ENCODE measurements around the gene MAP2K2. TPM values are rescaled to one million over a fixed set of nuclear protein-coding genes. Genes with fewer than 3 reads are reported as not detected.
A peak's percentile ranks its signal among the peaks of the same experiment; 100 is the strongest.

MAP2K2 gene
- total RNA-seq, 1 experiment from 2014 or later = 151 TPM

DNA sequence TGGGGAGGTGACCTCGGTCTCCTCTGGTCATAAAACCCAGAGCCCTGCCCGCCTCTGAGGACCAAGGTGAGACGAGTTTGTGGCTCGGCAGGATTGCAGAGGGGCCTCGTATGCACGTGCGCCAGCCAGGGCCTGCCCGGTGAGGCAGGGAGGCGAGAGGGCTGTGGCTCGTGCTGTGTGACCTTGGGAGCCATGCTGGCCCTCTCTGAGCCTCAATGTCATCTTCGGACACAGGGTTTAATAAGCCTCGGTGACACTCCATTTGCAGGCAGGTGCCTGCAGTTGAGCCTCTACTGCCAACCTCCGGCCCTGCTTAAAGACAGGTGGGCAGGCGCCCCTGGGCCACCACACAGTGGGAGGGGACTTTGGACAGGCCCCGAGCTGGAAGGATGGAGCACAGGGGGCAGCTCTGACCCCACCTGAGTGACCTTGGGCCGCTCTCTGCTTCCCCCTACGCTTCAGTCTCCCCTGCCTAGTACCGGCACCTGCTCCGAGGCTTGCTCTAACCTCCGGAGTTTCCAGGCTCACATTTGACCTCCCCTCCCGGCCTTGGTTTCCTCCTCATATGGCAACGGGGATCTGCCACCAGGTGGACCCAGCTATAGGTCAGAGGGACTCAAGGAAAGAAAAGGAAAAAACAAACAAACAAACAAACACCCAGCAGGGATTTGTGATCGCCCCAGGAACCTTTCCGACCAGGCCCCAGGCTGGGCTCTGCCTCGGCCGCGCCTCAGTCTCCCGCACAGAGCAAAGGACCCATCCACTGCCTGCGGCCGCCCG is 60.4 kb downstream of the MAP2K2 start:
- intact Hi-C loops (cut with micrococcal nuclease; ENCODE audit: unreplicated experiment) (no loop called here), in situ Hi-C loops (cut with HindIII; ENCODE audit: low pct_unique_long_range_greater_than_20kb, low sequenced_read_pairs) (no loop called here)
- ATAC-seq = no peak
- peak overlapping the region; percentile 61 to 67 for H3K4me3 ChIP-seq (ENCODE audit: low read depth in 2 of 2, low read length in 2 of 2)
- DNase-seq (ENCODE audit: low read depth, low spot score) = no peak
- peak overlapping the region; percentile 77 for H3K27ac ChIP-seq (ENCODE audit: low read length)
- H3K4me1 ChIP-seq (ENCODE audit: control insufficient read depth, insufficient read depth, low read length) = peaks cover 40% of the 10 kb centered on the region
- no peaks in the 10 kb centered on the region; the same call in 1 of the 2 replicates for H3K36me3 ChIP-seq (ENCODE audit: control insufficient read depth, insufficient read depth, low read length)
- no peaks in the 10 kb centered on the region for H3K27me3 ChIP-seq (ENCODE audit: control insufficient read depth, insufficient read depth, low read length)
- TF ChIP-seq SIN3A (IDR thresholded peaks at IDR 0.05; ENCODE audit: borderline replicate concordance, insufficient read depth, low read depth, low read length) (no peak), POLR2AphosphoS5 (IDR thresholded peaks at IDR 0.05; ENCODE audit: low read depth, low read length) (no peak), TCF7L2 (IDR thresholded peaks at IDR 0.05; ENCODE audit: low read depth, low read length) (no peak)
- TF ChIP-seq, protein P1, sequence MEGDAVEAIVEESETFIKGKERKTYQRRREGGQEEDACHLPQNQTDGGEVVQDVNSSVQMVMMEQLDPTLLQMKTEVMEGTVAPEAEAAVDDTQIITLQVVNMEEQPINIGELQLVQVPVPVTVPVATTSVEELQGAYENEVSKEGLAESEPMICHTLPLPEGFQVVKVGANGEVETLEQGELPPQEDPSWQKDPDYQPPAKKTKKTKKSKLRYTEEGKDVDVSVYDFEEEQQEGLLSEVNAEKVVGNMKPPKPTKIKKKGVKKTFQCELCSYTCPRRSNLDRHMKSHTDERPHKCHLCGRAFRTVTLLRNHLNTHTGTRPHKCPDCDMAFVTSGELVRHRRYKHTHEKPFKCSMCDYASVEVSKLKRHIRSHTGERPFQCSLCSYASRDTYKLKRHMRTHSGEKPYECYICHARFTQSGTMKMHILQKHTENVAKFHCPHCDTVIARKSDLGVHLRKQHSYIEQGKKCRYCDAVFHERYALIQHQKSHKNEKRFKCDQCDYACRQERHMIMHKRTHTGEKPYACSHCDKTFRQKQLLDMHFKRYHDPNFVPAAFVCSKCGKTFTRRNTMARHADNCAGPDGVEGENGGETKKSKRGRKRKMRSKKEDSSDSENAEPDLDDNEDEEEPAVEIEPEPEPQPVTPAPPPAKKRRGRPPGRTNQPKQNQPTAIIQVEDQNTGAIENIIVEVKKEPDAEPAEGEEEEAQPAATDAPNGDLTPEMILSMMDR (IDR thresholded peaks at IDR 0.05) = no peak; the same call in 1 of the 2 replicates
- ChIA-PET POLR2A (no interaction called here), CTCF (no interaction called here)
- H3K9me3 ChIP-seq (ENCODE audit: control insufficient read depth, insufficient read depth, low read depth, low read length) = no peaks in the 10 kb centered on the region
- BruUV-seq (replicated peaks) = TSS peak; percentile 78

DNA sequence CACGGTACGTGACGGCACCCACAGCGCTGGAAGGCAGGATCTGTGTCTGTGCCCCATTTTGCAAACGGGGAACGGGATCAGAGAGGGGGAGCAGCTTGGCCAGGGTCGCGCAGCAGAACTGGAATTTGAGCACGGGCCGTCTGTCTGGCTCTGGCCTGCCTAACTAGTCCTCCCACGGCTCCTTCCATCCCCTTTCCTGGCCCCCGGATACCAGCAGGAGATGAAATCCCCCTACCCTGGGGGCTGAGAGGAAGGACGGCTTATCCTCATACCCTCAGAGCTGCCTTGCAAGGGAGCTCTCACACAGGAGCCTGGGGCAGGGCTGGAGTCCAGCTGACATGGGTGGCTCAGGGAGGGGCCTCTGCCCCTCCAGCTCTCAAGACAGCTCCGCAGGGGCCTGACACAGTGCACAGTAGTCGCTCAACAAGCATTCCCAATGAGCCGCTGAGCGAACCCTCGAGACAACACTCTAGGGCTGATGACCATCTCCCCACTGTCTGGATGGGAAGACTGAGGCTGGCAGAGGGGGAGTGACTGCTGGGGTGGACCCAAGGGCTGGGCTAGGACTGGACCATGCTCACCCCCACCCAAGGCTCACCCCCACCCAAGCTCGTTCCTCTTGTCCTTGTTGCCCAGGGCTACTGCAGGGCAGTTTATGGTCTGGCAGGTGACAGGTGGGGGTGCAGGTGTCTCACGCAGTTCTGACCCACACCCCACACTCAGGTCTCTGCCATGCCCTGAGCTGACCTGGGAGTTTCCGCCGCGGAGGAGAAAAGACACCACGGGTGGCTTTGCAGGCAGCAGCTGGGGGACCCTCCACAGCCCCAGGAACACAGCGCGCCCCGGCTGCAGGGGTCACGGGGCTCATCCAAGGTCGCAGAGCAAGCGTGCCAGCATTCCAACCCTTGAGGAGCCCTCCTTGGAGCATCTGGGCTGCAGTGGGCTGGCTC is 61.2 kb downstream of the MAP2K2 start:
- ATAC-seq (no peak), DNase-seq (ENCODE audit: low read depth, low spot score) (no peak)
- Histone ChIP-seq H3K4me3 (ENCODE audit: low read depth in 2 of 2, low read length in 2 of 2) (peak overlapping the region; percentile 61 to 67), H3K4me1 (ENCODE audit: control insufficient read depth, insufficient read depth, low read length) (peaks cover 37% of the 10 kb centered on the region), H3K27ac (ENCODE audit: low read length) (peak overlapping the region; percentile 77), H3K27me3 (ENCODE audit: control insufficient read depth, insufficient read depth, low read length) (no peaks in the 10 kb centered on the region), H3K9me3 (ENCODE audit: control insufficient read depth, insufficient read depth, low read depth, low read length) (no peaks in the 10 kb centered on the region), H3K36me3 (ENCODE audit: control insufficient read depth, insufficient read depth, low read length) (no peaks in the 10 kb centered on the region; the same call in 1 of the 2 replicates)
- intact Hi-C loops (cut with micrococcal nuclease; ENCODE audit: unreplicated experiment) = no loop called here
- CTCF ChIA-PET = interaction anchor here (0.6 kb wide), 1 partner anchor 290 kb away, joined by 7 read pairs; no protein-coding TSS in a partner anchor
- POLR2A ChIA-PET = interaction anchor here (0.6 kb wide), 1 partner anchor 106 kb away, joined by 3 read pairs; no protein-coding TSS in a partner anchor
- TF ChIP-seq, protein P2, sequence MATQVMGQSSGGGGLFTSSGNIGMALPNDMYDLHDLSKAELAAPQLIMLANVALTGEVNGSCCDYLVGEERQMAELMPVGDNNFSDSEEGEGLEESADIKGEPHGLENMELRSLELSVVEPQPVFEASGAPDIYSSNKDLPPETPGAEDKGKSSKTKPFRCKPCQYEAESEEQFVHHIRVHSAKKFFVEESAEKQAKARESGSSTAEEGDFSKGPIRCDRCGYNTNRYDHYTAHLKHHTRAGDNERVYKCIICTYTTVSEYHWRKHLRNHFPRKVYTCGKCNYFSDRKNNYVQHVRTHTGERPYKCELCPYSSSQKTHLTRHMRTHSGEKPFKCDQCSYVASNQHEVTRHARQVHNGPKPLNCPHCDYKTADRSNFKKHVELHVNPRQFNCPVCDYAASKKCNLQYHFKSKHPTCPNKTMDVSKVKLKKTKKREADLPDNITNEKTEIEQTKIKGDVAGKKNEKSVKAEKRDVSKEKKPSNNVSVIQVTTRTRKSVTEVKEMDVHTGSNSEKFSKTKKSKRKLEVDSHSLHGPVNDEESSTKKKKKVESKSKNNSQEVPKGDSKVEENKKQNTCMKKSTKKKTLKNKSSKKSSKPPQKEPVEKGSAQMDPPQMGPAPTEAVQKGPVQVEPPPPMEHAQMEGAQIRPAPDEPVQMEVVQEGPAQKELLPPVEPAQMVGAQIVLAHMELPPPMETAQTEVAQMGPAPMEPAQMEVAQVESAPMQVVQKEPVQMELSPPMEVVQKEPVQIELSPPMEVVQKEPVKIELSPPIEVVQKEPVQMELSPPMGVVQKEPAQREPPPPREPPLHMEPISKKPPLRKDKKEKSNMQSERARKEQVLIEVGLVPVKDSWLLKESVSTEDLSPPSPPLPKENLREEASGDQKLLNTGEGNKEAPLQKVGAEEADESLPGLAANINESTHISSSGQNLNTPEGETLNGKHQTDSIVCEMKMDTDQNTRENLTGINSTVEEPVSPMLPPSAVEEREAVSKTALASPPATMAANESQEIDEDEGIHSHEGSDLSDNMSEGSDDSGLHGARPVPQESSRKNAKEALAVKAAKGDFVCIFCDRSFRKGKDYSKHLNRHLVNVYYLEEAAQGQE (IDR thresholded peaks at IDR 0.05; ENCODE audit: insufficient read depth in 1 of 2, low read depth in 2 of 2, low read length in 1 of 2) = no peak
- TF ChIP-seq SIN3A (IDR thresholded peaks at IDR 0.05; ENCODE audit: borderline replicate concordance, insufficient read depth, low read depth, low read length) (no peak), POLR2AphosphoS5 (IDR thresholded peaks at IDR 0.05; ENCODE audit: low read depth, low read length) (no peak), TCF7L2 (IDR thresholded peaks at IDR 0.05; ENCODE audit: low read depth, low read length) (no peak)
- TF ChIP-seq, protein P1 (IDR thresholded peaks at IDR 0.05) = no peak
- in situ Hi-C loops (cut with HindIII; ENCODE audit: low pct_unique_long_range_greater_than_20kb, low sequenced_read_pairs) = no loop called here
- BruUV-seq (replicated peaks) = no TSS peak
